A673 (cell line): ENCODE measurements around the gene MS4A3. TPM values are rescaled to one million over a fixed set of nuclear protein-coding genes. Genes with fewer than 3 reads are reported as not detected.
"Not testable (repeated sequence)": the region's sequence is repeated elsewhere in the genome, so short reads cannot be mapped to it uniquely, and the experiment has no call there.

Experiments used
- BruUV-seq: library from RNA; stranded (reverse); fragments of 400-500 nt; replicated peaks from 2 replicates; lab custom pipeline; 2021; lab: Mats Ljungman, UMichigan
- CTCF ChIA-PET: fragments of 300-600 bp; sonication (Branson Sonifier 250); formaldehyde crosslinking; loops from one replicate; lab custom pipeline; 2022; ENCODE audit warnings: antibody characterized with exemption; lab: Charles Lee
- POLR2A ChIA-PET: fragments of 300-600 bp; sonication (Branson Sonifier 250); formaldehyde crosslinking; loops from one replicate; lab custom pipeline; 2022; ENCODE audit warnings: antibody characterized with exemption; ENCODE audit not compliant: low non-redundant PET; lab: Charles Lee
- DNase-seq: peaks from one replicate; pipeline ENCODE4 v3.0.0-alpha.2; 2015; ENCODE audit warnings: low spot score
- H3K27ac ChIP-seq: fragments of 200-600 bp; sonication (generic); 2 replicates; pipeline ENCODE4 v1.5.1; 2016; ENCODE audit warnings: mixed run types, low read depth, mild to moderate bottlenecking, mixed read lengths, antibody characterized with exemption, low read length; ENCODE audit not compliant: poor library complexity, severe bottlenecking
- H3K27me3 ChIP-seq: fragments of 200-600 bp; sonication (generic); replicated peaks from 2 replicates; pipeline ENCODE4 v1.6.1; 2017; ENCODE audit warnings: mixed run types, low read depth, mild to moderate bottlenecking, mixed read lengths, antibody characterized with exemption, low read length; ENCODE audit not compliant: insufficient read depth, poor library complexity
- H3K36me3 ChIP-seq: fragments of 200-600 bp; sonication (generic); 2 replicates; pipeline ENCODE4 v1.6.1; 2016; ENCODE audit warnings: mixed run types, mild to moderate bottlenecking, mixed read lengths, antibody characterized with exemption, low read length; ENCODE audit not compliant: insufficient read depth, poor library complexity, severe bottlenecking
- H3K4me1 ChIP-seq: fragments of 200-600 bp; sonication (generic); 2 replicates; pipeline ENCODE4 v1.6.1; 2017; ENCODE audit warnings: mixed run types, mild to moderate bottlenecking, mixed read lengths, antibody characterized with exemption, low read length; ENCODE audit not compliant: insufficient read depth, poor library complexity, severe bottlenecking
- H3K4me3 ChIP-seq: fragments of 200-600 bp; sonication (generic); 2 replicates; pipeline ENCODE4 v1.5.1; 2016; ENCODE audit warnings: low read depth, mixed run types, mild to moderate bottlenecking, mixed read lengths, low read length; ENCODE audit not compliant: poor library complexity, severe bottlenecking
- H3K9me3 ChIP-seq: fragments of 200-600 bp; sonication (generic); 2 replicates; pipeline ENCODE4 v1.6.1; 2016; ENCODE audit warnings: mixed run types, low read depth, mild to moderate bottlenecking, mixed read lengths, antibody characterized with exemption, low read length; ENCODE audit not compliant: poor library complexity, severe bottlenecking
- EZH2 ChIP-seq: fragments of 200-600 bp; sonication (generic); IDR thresholded peaks from 2 replicates; pipeline ENCODE4 v1.6.1; 2017; ENCODE audit warnings: borderline replicate concordance, low read depth, mild to moderate bottlenecking, mixed read lengths, antibody characterized with exemption, low read length; ENCODE audit not compliant: poor library complexity, severe bottlenecking
- intact Hi-C: fragments of 100-400 bp; cut with micrococcal nuclease; formaldehyde crosslinking; loops from one replicate; pipeline ENCODE4 v1.10.0; 2022; ENCODE audit not compliant: unreplicated experiment
- total RNA-seq: library from RNA; stranded (reverse); gene quantifications from 2 replicates; pipeline ENCODE4 v1.2.3, GENCODE V29; 2021
- TF ChIP-seq, protein P1 (sequence below): fragments of 300-800, 200-600 bp; sonication (generic); conservative IDR thresholded peaks from 2 replicates; pipeline ENCODE4 v1.5.1; 2017; ENCODE audit warnings: low read depth, mild to moderate bottlenecking, antibody characterized with exemption, low read length, moderate library complexity, mixed read lengths

The MS4A3 gene
- total RNA-seq, 1 experiment from 2014 or later = not detected

DNA sequence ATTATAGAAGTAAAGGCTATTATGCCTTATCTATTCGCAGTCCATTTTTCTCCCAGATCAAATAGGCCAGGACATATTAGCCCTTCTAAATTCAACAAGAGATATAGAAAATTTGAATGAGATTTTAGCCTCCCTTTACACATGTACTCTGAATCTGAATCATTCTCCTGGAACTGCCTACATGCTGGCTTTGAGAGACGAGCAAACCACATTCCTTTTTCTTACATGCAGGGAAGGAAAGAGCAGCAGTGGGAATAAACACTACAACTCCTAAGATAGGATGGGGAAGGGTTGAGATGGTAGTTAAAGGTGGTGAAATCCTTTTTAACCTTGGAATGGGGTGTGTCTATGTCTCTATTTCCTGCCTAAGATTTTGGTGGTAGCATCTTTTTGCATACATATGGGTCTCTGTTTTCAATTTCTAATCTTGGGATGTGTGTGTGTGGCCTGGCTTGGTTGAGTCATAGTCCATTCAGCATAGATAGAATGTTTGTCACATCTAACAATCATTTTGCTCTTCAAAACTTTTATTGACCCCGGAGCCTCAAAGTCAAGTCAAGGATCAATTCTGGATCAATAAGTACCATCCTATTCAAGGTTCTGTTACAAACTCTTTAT lies 27.3 kb upstream of the MS4A3 start:
- H3K27ac ChIP-seq = no peak overlapping the region
- BruUV-seq = no TSS peak
- no peak overlapping the region for H3K4me3 ChIP-seq
- H3K4me1 ChIP-seq = no peaks in the 10 kb centered on the region
- peaks cover 56% of the 10 kb centered on the region for H3K27me3 ChIP-seq
- no peaks in the 10 kb centered on the region for H3K9me3 ChIP-seq
- DNase-seq = no peak
- no peak for TF ChIP-seq EZH2
- TF ChIP-seq, protein P1, sequence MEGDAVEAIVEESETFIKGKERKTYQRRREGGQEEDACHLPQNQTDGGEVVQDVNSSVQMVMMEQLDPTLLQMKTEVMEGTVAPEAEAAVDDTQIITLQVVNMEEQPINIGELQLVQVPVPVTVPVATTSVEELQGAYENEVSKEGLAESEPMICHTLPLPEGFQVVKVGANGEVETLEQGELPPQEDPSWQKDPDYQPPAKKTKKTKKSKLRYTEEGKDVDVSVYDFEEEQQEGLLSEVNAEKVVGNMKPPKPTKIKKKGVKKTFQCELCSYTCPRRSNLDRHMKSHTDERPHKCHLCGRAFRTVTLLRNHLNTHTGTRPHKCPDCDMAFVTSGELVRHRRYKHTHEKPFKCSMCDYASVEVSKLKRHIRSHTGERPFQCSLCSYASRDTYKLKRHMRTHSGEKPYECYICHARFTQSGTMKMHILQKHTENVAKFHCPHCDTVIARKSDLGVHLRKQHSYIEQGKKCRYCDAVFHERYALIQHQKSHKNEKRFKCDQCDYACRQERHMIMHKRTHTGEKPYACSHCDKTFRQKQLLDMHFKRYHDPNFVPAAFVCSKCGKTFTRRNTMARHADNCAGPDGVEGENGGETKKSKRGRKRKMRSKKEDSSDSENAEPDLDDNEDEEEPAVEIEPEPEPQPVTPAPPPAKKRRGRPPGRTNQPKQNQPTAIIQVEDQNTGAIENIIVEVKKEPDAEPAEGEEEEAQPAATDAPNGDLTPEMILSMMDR = no peak
- intact Hi-C loops = loop anchor here (10.0 kb wide), 1 partner anchor 204 kb away; no protein-coding TSS in a partner anchor
- CTCF ChIA-PET = no interaction called here
- POLR2A ChIA-PET = no interaction called here
- H3K36me3 ChIP-seq = no peaks in the 10 kb centered on the region

DNA sequence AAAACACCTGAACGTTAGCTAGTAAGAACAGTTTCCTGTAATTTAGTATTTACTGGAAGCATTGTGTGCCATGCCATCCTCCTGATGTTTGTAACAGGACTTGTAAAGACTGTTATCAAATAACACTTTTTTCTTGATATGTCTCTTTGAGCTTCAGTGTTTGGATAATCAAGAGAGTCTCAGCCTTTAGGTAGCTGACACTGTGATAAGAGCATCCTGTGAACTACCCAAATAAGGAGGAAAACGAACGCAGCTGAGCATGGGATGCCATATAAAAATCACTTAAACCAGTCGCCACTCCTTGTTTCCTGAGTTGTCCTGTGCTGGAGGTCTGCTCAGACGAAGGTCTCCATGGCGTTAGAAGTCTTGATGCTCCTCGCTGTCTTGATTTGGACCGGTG lies 16.4 kb upstream of the MS4A3 start, which contains the start of gene OOSP2:
Gene OOSP2 (plus strand): TSS at position 301 of the 400 bp plus-strand sequence. CDS start 51 bp downstream, at position 352.
- CTCF ChIA-PET = no interaction called here
- no peak within 1 kb of the TSS for H3K4me3 ChIP-seq
- no TSS peak for BruUV-seq
- H3K27me3 ChIP-seq = peaks cover 51% of the 10 kb centered on the region
- H3K4me1 ChIP-seq = no peaks in the 10 kb centered on the region
- H3K36me3 ChIP-seq = no peaks in the 10 kb centered on the region
- TF ChIP-seq EZH2 = no peak
- TF ChIP-seq, protein P1 = no peak
- H3K27ac ChIP-seq = no peak within 1 kb of the TSS
- POLR2A ChIA-PET = no interaction called here
- no peak for DNase-seq
- no peaks in the 10 kb centered on the region for H3K9me3 ChIP-seq
- intact Hi-C loops = no loop called here

- CTCF ChIA-PET, H3K9me3 ChIP-seq, H3K36me3 ChIP-seq, H3K4me1 ChIP-seq, DNase-seq, BruUV-seq, H3K4me3 ChIP-seq, H3K27ac ChIP-seq, intact Hi-C loops, POLR2A ChIA-PET: not testable (repeated sequence)
- H3K27me3 ChIP-seq = peaks cover 31% of the 10 kb centered on the region
These were observed 6.0 kb upstream of the MS4A3 start for GRCh38 chr11:60050422-60050821.

- H3K4me1 ChIP-seq, H3K27ac ChIP-seq, H3K4me3 ChIP-seq, H3K9me3 ChIP-seq, BruUV-seq, POLR2A ChIA-PET, CTCF ChIA-PET, H3K36me3 ChIP-seq, DNase-seq, intact Hi-C loops: not testable (repeated sequence)
- peaks cover 29% of the 10 kb centered on the region for H3K27me3 ChIP-seq
These were observed 5.6 kb upstream of the MS4A3 start for GRCh38 chr11:60050839-60051238.
